ENCODE measurements around the gene NPR1.
A peak's percentile ranks its signal among the peaks of the same experiment; 100 is the strongest.

NPR1 gene

DNA sequence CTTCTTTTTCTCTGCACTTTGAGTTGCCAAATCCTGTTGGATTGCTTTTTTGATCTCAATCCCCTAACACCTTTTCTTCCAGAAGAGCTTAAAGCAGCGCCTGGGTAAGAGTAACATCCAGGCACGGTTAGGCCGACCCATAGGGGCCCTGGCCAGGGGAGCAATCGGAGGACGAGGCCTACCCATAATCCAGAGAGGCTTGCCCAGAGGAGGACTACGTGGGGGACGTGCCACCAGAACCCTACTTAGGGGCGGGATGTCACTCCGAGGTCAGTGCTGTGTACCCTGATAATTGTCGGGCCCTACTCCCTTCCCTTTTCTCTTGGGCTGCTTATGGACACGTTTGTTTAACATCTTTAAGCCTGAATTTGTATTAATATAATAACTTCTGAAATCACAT, 36.3 kb upstream of the NPR1 start:
- H3K9ac ChIP-seq (ENCODE audit: low read depth, low read length): no peak overlapping the region
- no peaks in the 10 kb centered on the region for H3K4me1 ChIP-seq (ENCODE audit: insufficient read depth, low read length)
- no peaks in the 10 kb centered on the region for H3K9me3 ChIP-seq (ENCODE audit: control insufficient read depth, insufficient read depth, low read length)
- peaks cover 51% of the 10 kb centered on the region for H3K36me3 ChIP-seq (ENCODE audit: insufficient read depth, low read length)

DNA sequence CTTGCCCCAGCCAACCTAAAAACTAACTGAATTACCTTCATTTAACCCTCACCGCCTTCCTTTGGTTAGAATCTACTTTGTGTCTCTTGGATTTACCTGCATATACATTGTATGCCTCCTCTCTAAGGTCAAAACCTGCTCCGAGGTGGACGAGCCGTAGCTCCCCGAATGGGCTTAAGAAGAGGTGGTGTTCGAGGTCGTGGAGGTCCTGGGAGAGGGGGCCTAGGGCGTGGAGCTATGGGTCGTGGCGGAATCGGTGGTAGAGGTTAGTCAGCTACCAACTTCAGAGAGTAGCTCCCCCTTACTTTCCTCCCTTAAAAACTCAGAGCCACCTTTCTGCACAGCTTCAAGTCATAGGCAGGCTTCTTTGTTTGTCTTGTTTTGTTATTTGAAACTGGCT, 35.4 kb upstream of the NPR1 start:
- Histone ChIP-seq H3K9me3 (ENCODE audit: control insufficient read depth, insufficient read depth, low read length) (no peaks in the 10 kb centered on the region), H3K36me3 (ENCODE audit: insufficient read depth, low read length) (peaks cover 46% of the 10 kb centered on the region), H3K9ac (ENCODE audit: low read depth, low read length) (no peak overlapping the region), H3K4me1 (ENCODE audit: insufficient read depth, low read length) (no peaks in the 10 kb centered on the region)

DNA sequence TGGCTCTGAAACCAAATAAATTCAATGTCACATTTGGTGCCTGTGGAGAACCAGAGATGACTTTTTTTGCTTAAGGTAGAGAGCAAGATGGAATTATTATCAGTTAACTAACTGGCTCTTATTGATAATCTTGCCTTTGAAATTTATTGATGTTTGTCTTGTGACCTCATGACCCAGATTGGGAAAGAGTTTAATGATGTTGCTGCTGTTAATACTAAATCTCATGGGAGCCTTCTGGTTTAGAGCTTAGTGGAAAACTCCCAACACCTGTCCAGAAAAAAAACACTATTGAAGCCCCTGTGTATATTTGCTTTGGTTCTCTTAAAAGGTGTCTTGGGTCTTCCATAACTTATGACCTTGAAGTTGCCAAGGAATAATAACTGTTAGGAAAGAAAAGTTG, 34.7 kb upstream of the NPR1 start:
- H3K9me3 ChIP-seq (ENCODE audit: control insufficient read depth, insufficient read depth, low read length): no peaks in the 10 kb centered on the region
- no peak overlapping the region for H3K9ac ChIP-seq (ENCODE audit: low read depth, low read length)
- no peaks in the 10 kb centered on the region for H3K4me1 ChIP-seq (ENCODE audit: insufficient read depth, low read length)
- H3K36me3 ChIP-seq (ENCODE audit: insufficient read depth, low read length): peaks cover 40% of the 10 kb centered on the region

DNA sequence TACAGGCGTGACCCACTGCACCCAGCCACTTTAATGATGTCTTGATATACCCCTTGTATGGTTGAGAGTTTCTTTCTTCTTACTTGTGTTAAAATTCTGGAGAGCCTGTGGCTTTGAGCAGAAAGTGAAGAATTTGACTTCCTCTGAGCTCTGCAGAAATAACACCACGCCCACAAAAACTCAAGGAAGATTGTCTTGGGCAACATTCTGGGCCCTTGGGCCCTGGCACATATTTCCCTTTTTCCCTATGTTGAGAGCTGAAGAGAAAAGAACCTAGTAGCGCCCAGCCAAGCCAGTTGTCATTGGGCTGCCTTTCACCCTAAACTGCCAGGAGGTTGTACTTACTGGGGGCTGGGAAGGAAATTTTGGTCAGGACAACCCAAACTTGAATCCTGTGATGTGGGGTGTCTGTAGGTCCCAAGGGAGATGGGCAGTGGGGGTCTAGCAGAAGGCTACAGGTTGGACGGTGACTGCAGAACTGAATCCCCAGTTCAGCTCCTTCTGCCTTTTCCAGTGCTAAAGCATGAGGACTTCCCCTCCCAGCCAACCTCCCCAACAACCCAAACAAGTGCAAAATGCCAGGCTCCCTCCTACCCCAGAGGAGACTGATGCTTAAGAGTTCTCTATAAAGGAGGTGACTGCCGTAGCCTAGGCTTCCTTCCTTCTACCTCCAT, 31.7 kb upstream of the NPR1 start:
- Histone ChIP-seq H3K36me3 (ENCODE audit: insufficient read depth, low read length) (peaks cover 28% of the 10 kb centered on the region), H3K4me1 (ENCODE audit: insufficient read depth, low read length) (no peaks in the 10 kb centered on the region), H3K9ac (ENCODE audit: low read depth, low read length) (no peak overlapping the region), H3K9me3 (ENCODE audit: control insufficient read depth, insufficient read depth, low read length) (no peaks in the 10 kb centered on the region)

GRCh38 chr1:153647346-153647714, 31.2 kb upstream of the NPR1 start:
- H3K36me3 ChIP-seq (ENCODE audit: insufficient read depth, low read length): peaks cover 22% of the 10 kb centered on the region

DNA sequence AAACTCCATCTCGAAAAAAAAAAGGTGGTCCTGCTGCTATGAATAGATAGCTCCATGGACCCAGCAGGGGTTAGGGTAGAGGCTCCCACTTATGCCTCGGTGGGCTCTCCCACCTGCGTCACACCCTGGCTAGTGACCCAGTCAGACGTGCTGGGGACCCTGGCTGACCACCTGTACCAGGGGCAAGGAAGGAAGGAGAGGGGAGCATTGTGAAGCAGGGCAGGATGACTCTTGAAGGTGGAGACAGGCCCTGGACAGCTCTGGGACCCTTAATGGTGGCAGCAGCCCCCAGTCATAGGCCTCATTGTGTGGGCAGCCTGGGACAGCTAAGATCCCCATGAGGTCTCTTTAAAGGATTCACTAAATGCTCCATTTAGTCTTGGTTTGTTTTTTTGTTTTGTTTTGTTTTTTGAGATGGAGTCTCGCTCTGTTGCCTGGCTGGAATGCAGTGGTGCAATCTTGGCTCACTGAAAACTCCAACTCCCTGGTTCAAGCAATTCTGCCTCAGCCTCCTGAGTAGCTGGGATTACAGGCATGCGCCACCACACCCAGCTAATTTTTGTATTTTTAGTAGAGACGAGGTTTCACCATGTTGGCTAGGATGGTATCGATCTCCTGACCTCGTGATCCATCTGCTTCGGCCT, 30.4 kb upstream of the NPR1 start:
- Histone ChIP-seq H3K9me3 (ENCODE audit: control insufficient read depth, insufficient read depth, low read length) (no peaks in the 10 kb centered on the region), H3K36me3 (ENCODE audit: insufficient read depth, low read length) (peaks cover 16% of the 10 kb centered on the region), H3K9ac (ENCODE audit: low read depth, low read length) (no peak overlapping the region), H3K4me1 (ENCODE audit: insufficient read depth, low read length) (no peaks in the 10 kb centered on the region)

More at GRCh38 chr1:153647346-153647714, 31.2 kb upstream of the NPR1 start:
- Histone ChIP-seq H3K4me1 (ENCODE audit: insufficient read depth, low read length) (no peaks in the 10 kb centered on the region), H3K9me3 (ENCODE audit: control insufficient read depth, insufficient read depth, low read length) (no peaks in the 10 kb centered on the region), H3K9ac (ENCODE audit: low read depth, low read length) (no peak overlapping the region)

GRCh38 chr1:153649137-153649862, 29.2 kb upstream of the NPR1 start:
- H3K9me3 ChIP-seq (ENCODE audit: control insufficient read depth, insufficient read depth, low read length): no peaks in the 10 kb centered on the region
- H3K36me3 ChIP-seq (ENCODE audit: insufficient read depth, low read length): 0 out of 2 replicates have a peak, but pooled peaks cover 7% of the 10 kb centered on the region
- no peak overlapping the region for H3K9ac ChIP-seq (ENCODE audit: low read depth, low read length)
- H3K4me1 ChIP-seq (ENCODE audit: insufficient read depth, low read length): no peaks in the 10 kb centered on the region

GRCh38 chr1:153649863-153650235, 28.6 kb upstream of the NPR1 start:
- H3K9me3 ChIP-seq (ENCODE audit: control insufficient read depth, insufficient read depth, low read length): no peaks in the 10 kb centered on the region
- H3K9ac ChIP-seq (ENCODE audit: low read depth, low read length): no peak overlapping the region
- H3K4me1 ChIP-seq (ENCODE audit: insufficient read depth, low read length): no peaks in the 10 kb centered on the region
- 0 out of 2 replicates have a peak, but pooled peaks cover 7% of the 10 kb centered on the region for H3K36me3 ChIP-seq (ENCODE audit: insufficient read depth, low read length)

DNA sequence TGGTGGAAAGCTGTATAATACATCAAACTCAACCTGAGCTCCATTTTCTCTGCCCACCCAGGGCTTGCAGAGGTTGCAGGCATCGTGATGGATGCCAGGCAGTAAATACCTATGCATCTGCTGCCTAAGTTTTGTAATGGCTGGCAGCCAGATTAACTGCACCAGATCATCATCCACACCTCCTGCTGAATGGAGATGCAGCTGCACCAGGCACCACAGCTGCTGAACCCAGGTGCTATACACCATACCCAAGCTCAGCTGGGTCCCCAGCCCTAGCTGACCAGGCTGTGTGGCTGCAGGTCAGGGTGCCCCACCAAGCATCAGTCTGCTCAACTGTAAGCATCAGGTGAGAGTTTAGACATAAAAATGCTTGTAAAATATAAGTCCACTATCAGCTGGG, 26.7 kb upstream of the NPR1 start:
- H3K9ac ChIP-seq (ENCODE audit: low read depth, low read length): no peak overlapping the region
- no peaks in the 10 kb centered on the region for H3K36me3 ChIP-seq (ENCODE audit: insufficient read depth, low read length)
- no peaks in the 10 kb centered on the region for H3K4me1 ChIP-seq (ENCODE audit: insufficient read depth, low read length)
- no peaks in the 10 kb centered on the region for H3K9me3 ChIP-seq (ENCODE audit: control insufficient read depth, insufficient read depth, low read length)

DNA sequence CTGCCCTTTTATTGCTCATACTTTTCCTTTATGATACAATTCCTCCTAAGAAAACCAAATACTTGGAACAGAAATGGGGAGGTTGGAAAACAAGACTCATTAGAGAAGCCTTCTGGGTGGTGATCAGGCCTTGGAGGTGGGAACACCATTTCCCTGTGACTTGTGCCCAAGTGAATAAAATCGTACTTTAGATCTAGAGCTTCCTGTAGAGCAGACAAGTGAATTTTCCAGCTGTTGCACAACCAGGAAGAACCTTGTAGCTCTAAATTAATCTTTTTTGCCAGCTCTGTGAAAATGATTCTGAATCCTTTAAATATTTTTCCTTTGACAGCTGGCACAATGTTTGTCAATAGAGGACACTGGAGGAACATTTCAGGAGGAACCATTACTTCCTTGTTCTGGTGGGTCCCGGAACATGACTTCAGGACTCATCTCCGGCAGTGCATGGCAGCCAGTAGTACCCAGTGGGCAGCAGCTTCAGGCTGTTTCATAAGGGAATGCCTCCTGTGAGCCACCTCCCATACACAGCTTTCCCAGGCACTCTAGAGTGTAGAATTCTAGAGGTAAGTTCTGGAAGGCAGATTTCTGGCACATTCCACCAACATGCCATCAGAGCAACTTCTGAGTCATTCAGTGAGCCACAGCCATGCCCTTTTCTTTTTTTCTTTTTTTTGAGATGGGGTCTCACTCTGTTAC, 25.5 kb upstream of the NPR1 start:
- H3K4me1 ChIP-seq (ENCODE audit: insufficient read depth, low read length): no peaks in the 10 kb centered on the region
- no peaks in the 10 kb centered on the region for H3K9me3 ChIP-seq (ENCODE audit: control insufficient read depth, insufficient read depth, low read length)
- no peak overlapping the region for H3K9ac ChIP-seq (ENCODE audit: low read depth, low read length)
- no peaks in the 10 kb centered on the region for H3K36me3 ChIP-seq (ENCODE audit: insufficient read depth, low read length)

DNA sequence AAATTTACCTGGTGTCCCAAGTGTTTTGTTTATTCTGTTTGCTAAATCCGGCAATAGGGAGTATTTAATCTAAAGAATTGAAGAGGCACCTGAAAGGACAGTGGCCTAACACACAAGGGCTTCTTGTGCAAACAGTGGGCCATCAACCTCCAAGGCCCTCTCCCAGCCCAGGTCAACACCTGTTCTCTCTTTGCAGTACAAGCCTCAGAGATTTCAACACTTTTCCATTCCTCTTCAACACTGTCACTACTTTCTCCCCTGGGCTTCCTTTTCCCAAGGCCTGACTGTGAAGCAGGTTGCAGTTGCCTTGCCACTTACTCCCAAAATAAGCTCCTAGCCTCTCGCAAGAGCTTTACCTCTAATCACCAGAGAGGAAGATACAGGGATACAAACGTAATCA, 23.2 kb upstream of the NPR1 start:
- Histone ChIP-seq H3K9ac (ENCODE audit: low read depth, low read length) (no peak overlapping the region), H3K36me3 (ENCODE audit: insufficient read depth, low read length) (no peaks in the 10 kb centered on the region), H3K4me1 (ENCODE audit: insufficient read depth, low read length) (no peaks in the 10 kb centered on the region), H3K9me3 (ENCODE audit: control insufficient read depth, insufficient read depth, low read length) (no peaks in the 10 kb centered on the region)

- H3K9ac ChIP-seq (ENCODE audit: low read depth, low read length): peak within 1 kb of the TSS; percentile 85
- peaks cover 20% of the 10 kb centered on the region for H3K36me3 ChIP-seq (ENCODE audit: insufficient read depth, low read length)
- H3K4me1 ChIP-seq (ENCODE audit: insufficient read depth, low read length): no peaks in the 10 kb centered on the region
- no peaks in the 10 kb centered on the region for H3K9me3 ChIP-seq (ENCODE audit: control insufficient read depth, insufficient read depth, low read length)
Measured at GRCh38 chr1:153658400-153659174, 19.9 kb upstream of the NPR1 start, which contains the start of gene SNAPIN. SNAPIN (plus strand) TSS chr1:153658703; CDS start chr1:153658744, 41 bp downstream.

- H3K9me3 ChIP-seq (ENCODE audit: control insufficient read depth, insufficient read depth, low read length): no peaks in the 10 kb centered on the region
Measured at GRCh38 chr1:153659175-153659534, 19.3 kb upstream of the NPR1 start.

GRCh38 chr1:153659656-153660055, 18.8 kb upstream of the NPR1 start:
- H3K9me3 ChIP-seq (ENCODE audit: control insufficient read depth, insufficient read depth, low read length): no peaks in the 10 kb centered on the region
- H3K9ac ChIP-seq (ENCODE audit: low read depth, low read length): peak overlapping the region; percentile 85; the same call in 1 of the 2 replicates
- H3K36me3 ChIP-seq (ENCODE audit: insufficient read depth, low read length): peaks cover 20% of the 10 kb centered on the region
- H3K4me1 ChIP-seq (ENCODE audit: insufficient read depth, low read length): no peaks in the 10 kb centered on the region

More at GRCh38 chr1:153659175-153659534, 19.3 kb upstream of the NPR1 start:
- no peaks in the 10 kb centered on the region for H3K4me1 ChIP-seq (ENCODE audit: insufficient read depth, low read length)
- peaks cover 20% of the 10 kb centered on the region for H3K36me3 ChIP-seq (ENCODE audit: insufficient read depth, low read length)
- H3K9ac ChIP-seq (ENCODE audit: low read depth, low read length): peak overlapping the region; percentile 85

Measured in ES-I3 (cell line).